Measurements from ENCODE around the gene RANBP10.

DNA sequence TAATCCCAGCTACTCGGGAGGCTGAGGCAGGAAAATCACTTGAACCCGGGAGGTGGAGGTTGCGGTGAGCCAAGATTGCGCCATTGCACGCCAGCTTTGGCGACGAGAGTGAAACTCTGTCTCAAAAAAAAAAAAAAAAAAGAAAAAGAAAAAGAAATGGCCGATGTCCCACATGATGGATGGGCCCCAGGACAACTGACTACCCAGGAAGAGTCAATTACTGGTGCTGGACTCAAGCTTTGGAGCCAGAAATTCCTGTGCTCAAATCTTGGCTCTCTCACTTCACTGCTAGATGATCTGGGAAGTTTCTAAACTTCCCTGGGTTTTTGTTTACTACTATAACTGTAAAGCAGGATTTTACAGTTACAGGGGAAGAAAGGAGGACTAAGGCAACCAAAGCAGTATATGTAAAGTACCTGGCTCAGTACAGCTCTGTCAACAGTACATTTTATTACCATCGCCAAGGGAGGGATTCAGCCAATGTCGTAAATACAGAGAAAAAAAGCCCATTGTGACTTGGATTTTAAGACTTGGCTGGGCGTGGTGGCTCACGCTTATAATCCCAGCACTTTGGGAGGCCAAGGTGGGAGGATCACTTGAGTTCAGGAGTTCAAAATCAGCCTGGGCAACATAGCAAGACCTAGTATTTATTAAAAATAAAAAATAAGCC, 127.9 kb downstream of the RANBP10 start:
- TF ChIP-seq POLR2A (IDR thresholded peaks at IDR 0.05): no peak
- TF ChIP-seq, protein P1, sequence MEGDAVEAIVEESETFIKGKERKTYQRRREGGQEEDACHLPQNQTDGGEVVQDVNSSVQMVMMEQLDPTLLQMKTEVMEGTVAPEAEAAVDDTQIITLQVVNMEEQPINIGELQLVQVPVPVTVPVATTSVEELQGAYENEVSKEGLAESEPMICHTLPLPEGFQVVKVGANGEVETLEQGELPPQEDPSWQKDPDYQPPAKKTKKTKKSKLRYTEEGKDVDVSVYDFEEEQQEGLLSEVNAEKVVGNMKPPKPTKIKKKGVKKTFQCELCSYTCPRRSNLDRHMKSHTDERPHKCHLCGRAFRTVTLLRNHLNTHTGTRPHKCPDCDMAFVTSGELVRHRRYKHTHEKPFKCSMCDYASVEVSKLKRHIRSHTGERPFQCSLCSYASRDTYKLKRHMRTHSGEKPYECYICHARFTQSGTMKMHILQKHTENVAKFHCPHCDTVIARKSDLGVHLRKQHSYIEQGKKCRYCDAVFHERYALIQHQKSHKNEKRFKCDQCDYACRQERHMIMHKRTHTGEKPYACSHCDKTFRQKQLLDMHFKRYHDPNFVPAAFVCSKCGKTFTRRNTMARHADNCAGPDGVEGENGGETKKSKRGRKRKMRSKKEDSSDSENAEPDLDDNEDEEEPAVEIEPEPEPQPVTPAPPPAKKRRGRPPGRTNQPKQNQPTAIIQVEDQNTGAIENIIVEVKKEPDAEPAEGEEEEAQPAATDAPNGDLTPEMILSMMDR (IDR thresholded peaks at IDR 0.05): no peak

Measured in breast epithelium (tissue), 3 donors.